ENCODE measurements around the gene FILIP1L.

- no peak for TF ChIP-seq CTCF (conservative IDR thresholded peaks at IDR 0.05; ENCODE audit: low read length)
- TF ChIP-seq EZH2phosphoT487 (IDR thresholded peaks at IDR 0.05; ENCODE audit: borderline replicate concordance, low read depth, low read length), result no peak
These were observed 231.2 kb downstream of the FILIP1L start for GRCh38 chr3:99883138-99883461.
